ENCODE results near the gene CHM.
"Not testable (repeated sequence)": the region's sequence is repeated elsewhere in the genome, so short reads cannot be mapped to it uniquely, and the experiment has no call there.

CHM gene, protein sequence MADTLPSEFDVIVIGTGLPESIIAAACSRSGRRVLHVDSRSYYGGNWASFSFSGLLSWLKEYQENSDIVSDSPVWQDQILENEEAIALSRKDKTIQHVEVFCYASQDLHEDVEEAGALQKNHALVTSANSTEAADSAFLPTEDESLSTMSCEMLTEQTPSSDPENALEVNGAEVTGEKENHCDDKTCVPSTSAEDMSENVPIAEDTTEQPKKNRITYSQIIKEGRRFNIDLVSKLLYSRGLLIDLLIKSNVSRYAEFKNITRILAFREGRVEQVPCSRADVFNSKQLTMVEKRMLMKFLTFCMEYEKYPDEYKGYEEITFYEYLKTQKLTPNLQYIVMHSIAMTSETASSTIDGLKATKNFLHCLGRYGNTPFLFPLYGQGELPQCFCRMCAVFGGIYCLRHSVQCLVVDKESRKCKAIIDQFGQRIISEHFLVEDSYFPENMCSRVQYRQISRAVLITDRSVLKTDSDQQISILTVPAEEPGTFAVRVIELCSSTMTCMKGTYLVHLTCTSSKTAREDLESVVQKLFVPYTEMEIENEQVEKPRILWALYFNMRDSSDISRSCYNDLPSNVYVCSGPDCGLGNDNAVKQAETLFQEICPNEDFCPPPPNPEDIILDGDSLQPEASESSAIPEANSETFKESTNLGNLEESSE

DNA sequence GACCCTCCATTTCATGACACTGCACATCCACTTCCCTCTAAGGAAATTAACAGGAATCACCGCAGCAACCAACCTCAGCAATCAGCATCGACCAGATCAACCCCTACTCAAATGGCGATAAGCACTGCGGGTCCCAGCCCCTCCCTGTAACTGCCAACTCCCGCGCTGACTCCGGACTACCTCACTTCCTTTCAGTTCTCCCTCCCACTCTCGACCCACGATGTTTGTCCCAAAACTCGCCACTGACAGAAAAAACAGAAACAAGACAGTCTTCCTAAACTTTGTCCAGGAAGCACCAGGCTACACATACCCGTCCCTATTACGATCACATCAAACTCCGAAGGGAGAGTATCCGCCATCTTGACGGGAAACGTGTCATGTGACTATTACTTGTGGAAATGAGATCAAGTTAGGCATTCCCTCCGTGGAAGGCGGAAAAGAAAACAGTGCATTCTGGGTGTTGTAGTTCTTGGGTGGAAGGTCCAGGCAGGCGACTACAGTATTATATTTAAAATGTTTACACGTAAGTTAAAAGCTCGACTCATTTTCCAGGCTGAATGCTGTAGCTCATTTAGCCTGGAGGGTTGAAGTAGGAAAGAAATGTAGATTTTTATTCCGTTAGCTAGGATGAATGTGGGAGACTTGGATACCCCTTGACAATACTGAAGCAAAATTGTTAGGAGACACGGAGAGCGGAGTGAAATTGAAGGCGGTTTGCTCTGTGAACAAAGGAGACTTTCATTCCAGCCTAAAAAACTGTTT lies at the start of gene CHM:
Gene CHM, minus strand, starts transcription at position 385 of the 762 bp plus-strand sequence. Its CDS starts 26 bp downstream, at position 359.
- DNase-seq (ENCODE audit: low read depth in 1 of 2, low spot score in 1 of 2): peak in 1 of 2 donors; percentile 25

DNA sequence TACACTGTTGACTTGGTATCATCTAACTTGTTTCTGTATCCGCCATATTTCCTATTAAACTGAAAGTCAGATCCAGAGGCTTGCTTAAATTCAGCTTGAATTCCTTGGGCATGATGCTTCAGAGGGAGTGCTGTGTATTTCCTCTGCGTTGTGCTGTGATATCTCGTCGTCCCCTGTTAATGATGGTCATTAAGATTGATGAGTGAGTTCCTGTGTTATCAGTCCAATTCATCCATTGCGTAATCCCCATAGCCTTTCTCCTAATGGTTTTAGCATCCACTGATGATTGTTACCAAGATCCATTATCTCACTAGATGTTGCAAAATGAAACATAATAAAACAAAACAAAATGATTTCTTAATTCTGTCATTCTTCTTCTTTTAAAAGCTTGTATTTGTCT lies 31.3 kb upstream of the CHM start:
- no peak for DNase-seq (ENCODE audit: low read depth in 1 of 2, low spot score in 1 of 2)

DNA sequence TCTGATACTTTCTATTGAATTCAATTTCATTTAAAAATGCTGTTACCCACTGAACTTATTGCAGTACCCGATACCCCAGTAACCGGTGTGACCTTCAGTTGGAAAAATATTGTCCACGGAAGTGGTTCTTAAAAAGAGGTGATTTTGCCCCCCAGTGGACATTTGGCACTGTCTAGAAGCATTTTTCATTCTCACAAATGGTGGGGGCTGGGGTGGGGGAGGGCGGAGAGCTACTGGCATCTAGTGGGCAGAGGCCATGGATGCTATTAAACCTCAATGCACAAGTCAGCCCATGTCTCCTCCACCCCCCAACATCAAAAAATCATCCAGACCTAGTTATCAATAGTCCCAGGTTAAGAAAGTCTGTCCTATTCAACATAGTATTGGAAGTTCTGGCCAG lies 19.6 kb upstream of the CHM start:
- DNase-seq (ENCODE audit: low read depth in 1 of 2, low spot score in 1 of 2): no peak

DNA sequence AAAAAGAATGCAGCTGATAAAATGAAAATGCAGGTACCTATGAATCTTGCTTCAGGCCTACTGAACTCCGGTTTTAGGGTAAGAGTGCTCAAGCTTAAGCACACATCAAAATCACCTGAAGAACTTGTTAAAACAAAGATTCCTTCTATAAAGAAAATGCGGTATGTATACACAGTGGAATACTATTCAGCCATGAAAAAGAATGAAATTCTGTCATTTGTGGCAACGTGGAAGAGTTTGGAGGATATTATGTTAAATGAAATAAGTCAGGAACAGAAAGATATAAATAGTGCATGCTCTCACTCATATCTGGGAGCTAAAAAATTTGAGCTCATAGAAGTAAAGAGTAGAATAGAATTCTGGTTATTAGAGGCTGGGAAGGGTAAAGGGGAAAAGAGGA lies 14.0 kb upstream of the CHM start:
- no peak for DNase-seq (ENCODE audit: low read depth in 1 of 2, low spot score in 1 of 2)

DNA sequence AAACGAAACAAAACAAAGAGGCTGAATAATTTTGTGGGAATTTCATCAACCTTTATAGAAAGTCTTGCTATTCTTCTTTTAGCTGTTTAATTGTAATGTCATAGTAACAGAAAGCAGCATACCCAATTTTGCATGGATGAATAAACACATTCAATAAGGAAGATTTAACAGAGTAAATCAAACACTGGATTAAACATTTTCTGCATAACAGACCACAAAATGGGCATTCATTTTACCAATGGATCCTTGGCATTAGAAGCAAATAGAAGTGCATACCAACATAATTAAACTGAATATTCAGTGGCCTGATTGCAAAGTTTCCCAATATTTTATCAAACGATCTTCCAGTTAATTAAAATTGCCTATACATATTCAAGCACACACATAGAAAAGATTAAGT lies 4.4 kb upstream of the CHM start:
- DNase-seq (ENCODE audit: low read depth in 1 of 2, low spot score in 1 of 2): no peak

DNA sequence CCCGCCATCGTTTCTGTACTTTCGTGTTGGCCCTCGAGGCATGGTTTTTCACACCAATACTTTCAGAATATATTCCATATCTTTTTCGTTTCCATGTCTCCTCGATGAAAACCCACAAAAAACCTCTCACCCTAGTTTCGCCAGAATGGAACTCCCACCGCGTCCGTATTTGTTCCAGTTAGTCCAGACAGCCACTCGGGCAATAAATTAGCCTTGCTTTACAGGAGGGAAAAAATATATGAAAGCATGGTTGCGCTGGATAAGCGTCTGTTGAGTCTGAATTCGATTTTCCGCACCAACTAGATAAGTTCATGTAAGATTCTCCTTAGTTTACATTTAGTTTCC lies 550 bp upstream of the CHM start:
- no peak for DNase-seq (ENCODE audit: low read depth in 1 of 2, low spot score in 1 of 2)

DNA sequence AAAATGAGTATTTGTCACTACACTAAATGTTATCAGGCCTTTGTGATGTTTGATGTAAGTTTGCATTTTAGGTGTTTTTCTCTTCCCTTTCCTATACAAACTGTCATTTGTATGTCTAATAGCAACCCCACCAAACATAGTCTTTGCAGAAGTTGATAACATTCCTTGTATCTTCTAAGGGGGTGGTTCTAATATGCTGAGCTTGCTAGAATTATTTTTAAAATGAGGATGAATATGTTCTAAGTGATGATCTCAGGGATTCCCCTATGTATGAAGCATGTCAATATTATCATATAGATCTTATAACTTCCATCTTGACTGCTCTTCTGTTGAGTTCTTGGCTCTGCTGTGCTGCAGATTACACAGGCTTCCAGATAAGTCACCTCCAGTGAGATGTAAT lies 3.1 kb downstream of the CHM start:
- no peak for DNase-seq (ENCODE audit: low read depth in 1 of 2, low spot score in 1 of 2)

DNA sequence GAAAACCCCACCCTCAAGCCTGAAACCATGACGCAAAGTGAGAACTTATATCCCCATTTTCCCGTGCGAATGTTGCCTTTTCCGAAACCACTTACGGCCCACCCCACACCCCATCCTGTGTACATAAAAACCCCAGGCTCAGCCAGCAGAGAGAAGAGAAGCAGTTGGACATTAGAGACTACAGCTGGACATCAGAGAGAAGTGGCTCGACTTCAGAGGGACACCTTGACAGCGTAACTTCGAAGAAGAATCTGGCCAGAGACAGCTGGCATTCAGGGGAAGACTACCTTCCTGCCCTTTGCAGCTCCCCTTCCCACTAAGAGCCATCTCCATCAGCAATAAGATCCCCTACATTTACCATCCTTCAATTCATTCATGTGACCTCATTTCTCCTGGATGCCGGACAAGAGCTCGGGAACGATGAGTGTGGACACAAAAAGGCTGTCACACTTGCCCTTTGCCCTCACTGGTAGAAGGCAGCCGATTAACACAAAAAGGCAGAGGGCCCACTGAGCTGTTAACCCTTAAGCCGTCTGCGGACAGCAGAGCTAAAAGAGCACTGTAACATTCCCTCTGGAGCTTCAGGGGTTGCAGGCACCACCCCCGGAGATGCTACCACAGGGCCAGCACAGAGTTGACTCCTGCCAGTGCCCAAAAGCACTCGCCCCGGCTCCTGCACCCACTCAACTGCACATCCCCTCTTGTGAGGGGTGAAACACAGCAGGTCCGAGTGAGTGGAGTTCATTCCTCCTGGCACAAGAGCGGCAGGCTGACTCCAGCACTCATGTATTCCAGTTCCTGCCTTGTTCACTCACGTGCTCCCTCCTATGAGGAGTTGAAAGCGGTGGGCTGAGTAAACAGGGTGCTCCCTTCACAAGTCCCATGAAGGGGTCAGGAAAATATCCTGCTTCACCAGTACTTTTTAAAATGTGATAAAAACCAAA lies 7.5 kb downstream of the CHM start:
- DNase-seq (ENCODE audit: low read depth in 1 of 2, low spot score in 1 of 2): no peak

DNA sequence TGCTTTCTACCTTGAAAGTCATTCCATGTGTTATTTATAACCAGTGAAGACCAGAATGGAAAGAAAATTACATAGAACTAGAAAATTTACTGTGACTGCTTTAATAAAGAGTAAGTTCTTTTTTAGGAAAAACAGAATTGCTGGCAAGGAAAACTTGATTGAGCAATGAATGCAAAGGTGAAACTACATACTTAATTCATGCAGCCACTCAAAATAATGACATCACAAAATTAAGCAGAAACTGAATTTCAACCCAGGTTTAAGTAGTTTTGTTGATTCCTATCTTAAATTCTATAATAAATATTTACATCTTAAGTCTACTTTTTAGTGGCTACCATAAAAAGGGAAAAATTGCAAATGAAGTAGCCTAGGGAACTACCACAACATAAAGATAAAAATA lies 14.0 kb downstream of the CHM start:
- DNase-seq (ENCODE audit: low read depth in 1 of 2, low spot score in 1 of 2): no peak

DNA sequence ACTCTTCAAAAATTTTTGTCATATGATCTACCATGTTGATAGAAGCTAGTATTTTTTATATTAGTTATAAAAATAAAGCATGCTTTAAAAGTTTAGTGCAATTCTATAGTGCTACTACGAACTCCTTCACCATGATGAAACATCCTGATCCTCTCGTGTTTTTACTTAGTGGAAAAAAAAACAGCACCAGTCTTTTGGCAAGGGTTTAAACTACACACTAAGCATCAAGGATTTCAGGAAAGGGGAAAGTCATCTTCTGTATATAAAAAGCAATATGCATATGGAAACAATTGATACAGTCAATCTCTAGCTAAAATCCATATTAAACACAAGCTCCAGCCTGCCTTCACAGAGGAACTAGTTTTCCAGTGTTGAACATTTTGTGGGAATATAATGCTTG lies 18.7 kb downstream of the CHM start:
- no peak for DNase-seq (ENCODE audit: low read depth in 1 of 2, low spot score in 1 of 2)

DNA sequence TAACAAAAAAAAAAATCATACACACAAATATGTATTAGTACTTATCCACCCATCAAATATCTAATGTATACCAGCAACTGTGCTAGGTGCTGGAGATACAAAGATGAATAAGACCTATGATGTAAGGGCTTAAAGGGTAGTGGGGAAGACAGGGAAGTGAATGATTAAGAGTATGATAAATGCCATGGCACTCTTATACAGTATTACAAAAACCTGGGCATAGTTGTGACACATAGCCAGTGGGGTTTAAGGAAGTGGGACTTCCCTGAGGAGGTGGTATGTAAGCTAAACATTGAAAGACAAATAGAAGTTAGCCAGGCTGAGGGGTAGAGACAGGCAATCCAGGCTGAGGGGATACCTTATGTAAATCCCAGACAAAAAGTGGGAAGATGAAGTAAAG lies 23.5 kb downstream of the CHM start:
- DNase-seq (ENCODE audit: low read depth in 1 of 2, low spot score in 1 of 2): no peak

DNA sequence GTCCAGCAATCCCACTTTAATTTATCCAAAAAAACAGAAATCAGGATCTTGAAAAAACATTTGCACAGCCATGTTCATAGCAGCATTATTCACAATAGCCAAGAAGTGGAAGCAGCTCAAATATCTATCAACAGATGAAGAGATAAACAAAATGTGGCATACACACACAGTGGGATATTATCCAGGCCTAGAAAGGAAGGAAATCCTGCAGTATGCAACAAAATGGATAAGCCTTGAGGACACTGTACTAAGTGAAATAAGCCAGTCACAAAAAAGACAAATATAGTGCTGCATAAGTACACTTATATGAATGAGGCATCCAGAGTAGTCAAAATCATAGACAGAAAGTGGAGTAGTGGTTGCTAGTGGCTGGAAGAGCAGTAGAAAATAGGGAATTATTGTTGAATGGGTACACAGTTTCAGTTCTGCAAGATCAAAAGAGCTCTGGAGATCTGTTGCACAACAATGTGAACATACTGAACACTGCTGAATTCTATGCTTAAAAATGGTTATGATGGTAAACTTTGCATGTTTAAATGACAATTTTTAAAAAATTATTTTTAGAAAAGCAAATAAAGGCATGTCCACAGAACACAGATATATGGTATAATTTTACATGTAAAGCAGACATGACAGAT lies 25.6 kb downstream of the CHM start:
- DNase-seq (ENCODE audit: low read depth in 1 of 2, low spot score in 1 of 2): no peak

DNA sequence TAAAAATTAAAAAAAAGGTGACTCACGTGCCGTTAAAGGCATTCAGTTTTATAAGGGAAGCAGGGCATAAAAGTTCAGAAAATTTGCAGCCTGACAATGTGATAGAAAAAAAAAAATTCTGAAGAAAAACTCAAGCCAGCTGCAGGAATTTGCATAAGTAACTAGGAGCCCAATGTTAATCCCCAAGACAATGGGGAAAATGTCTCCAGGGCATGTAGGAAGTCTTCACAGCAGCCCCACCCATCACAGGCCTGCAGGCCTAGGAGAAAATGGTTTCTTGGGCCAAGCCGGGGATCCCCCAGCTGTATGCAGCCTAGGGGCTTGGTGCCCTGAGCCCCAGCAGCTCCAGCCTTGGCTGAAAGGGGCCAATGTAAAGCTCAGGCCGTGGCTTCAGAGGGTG lies 31.2 kb downstream of the CHM start:
- no peak for DNase-seq (ENCODE audit: low read depth in 1 of 2, low spot score in 1 of 2)

DNA sequence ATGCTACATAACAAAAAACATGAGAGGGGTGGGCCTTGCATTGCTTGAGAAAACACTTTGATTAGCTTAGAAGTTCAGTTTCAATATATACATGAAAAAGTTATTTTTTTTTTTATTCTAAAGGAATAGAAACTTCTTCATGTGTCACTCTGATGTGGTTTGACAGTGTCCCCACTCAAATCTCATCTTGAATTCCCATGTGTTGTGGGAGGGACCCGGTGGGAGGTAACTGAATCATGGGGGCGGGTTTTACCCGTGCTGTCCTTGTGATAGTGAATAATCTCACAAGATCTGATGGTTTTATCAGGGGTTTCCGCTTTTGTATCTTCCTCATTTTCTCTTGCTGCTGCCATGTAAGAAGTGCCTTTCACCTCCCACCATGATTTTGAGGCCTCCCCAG lies 32.4 kb downstream of the CHM start:
- DNase-seq (ENCODE audit: low read depth in 1 of 2, low spot score in 1 of 2): not testable (repeated sequence)

DNA sequence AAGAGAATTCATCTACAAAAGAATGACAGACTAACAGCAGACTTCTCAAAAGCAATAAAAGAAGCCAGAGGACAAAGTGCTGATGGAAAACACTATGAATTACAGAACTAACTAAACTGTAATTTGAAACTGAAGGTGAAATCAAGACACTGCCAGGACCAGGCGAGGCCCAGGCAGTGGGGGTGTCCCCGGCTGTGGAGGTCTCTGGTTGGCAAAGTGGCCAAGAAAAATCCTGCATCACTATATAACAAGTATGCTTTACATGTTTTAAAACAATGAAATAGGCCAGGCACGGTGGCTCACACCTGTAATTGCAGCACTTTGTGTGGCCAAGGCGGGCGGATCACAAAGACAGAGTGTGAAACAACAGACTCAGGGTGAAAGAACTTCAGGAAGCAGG lies 32.9 kb downstream of the CHM start:
- no peak for DNase-seq (ENCODE audit: low read depth in 1 of 2, low spot score in 1 of 2)

DNA sequence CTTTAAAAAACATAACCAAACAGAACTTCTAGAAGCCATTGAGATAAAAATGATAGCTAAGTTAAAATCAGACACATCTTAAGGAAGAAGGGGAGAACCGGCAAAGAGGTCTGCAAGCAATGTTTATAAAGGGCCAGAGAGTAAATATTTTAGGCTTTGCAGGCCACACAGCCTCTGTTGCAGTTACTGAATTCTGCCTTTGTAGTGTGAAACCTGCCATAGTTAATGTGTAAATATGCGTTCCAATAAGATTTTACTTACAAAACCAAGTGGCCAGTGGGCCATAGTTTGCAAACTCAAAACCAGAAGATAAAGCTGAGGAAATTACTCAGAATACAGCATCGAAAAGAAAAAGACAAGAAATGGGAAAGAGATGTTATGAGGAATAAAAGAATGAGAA lies 33.6 kb downstream of the CHM start:
- DNase-seq (ENCODE audit: low read depth in 1 of 2, low spot score in 1 of 2): no peak

DNA sequence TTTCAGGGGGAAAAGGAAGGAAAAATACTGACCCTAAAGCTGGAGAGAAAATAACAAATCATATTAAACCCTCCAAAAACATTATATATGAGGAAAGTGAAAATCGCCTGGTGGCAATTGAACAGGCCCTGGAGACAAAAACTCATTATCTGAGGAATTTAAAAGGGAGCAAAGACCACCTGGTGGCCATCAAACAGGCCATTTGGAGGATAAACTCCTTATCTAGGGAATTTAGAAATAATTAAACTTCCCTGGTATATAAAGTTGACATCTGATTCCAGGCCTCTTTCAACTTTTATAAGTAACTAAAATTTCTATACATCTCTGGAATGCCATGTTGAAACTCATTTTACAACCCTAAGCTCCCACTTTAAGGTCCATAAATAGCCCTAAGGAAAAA lies 35.2 kb downstream of the CHM start:
- no peak for DNase-seq (ENCODE audit: low read depth in 1 of 2, low spot score in 1 of 2)

DNA sequence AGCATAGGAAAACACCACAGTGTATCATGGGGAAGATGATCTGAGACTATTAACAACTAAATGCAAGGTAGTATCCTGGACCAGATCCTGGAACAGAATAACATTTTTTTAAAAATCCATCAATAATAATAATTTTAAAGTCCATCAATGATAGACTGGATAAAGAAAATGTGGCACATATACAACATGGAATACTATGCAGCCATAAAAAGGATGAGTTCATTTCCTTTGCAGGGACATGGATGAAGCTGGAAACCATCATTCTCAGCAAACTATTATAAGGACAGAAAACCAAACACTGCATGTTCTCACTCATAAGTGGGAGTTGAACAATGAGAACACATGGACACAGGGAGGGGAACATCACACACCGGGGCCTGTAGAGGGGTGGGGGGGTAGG lies 37.6 kb downstream of the CHM start:
- DNase-seq (ENCODE audit: low read depth in 1 of 2, low spot score in 1 of 2): not testable (repeated sequence)

DNA sequence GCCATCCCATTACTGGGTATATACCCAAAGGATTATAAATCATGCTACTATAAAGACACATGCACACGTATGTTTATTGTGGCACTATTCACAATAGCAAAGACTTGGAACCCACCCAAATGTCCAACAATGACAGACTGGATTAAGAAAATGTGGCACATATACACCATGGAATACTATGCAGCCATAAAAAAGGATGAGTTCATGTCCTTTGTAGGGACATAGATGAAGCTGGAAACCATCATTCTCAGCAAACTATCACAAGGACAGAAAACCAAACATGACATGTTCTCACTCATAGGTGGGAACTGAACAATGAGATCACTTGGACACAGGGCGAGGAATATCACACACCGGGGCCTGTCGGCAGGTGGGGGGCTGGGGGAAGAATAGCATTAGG lies 39.5 kb downstream of the CHM start:
- not testable (repeated sequence) for DNase-seq (ENCODE audit: low read depth in 1 of 2, low spot score in 1 of 2)

DNA sequence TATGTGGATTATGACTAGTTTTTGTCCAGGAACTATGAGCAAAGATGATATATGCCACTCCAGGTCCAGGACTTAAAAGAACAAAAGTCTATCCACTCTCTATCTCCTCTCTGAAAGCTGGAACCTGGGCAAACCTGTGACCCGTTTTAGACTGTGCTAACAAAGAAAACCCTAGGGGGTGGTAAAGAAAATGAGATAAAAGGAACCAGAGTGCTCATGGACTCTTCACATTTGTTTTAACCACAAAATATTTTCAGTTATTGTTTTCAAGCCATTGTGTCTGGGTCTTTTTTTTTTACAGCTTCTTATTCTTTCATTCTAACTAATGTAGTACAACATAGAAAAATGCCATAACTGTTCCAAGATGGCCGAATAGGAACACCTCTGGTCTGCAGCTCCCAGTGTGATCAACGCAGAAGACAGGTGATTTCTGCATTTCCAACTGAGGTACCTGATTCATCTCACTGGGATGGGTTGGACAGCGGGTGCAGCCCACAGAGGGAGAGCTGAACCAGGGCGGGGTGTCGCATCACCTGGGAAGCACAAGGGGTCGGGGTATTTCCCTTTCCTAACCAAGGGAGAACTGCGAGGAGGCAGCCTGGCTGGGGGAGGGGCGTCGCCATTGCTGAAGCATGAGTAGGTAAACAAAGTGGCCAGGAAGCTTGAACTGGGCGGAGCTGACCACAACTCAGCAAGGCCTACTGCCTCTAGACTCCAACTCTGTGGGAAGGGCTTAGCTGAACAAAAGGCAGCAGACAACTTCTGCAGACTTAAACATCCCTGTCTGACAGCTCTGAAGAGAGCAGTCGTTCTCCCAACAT lies 45.1 kb downstream of the CHM start:
- no peak for DNase-seq (ENCODE audit: low read depth in 1 of 2, low spot score in 1 of 2)

Measured in activated T-helper 1 cell treated with anti-CD3 and anti-CD28 coated beads, Interleukin-2, amount 50 U/mL, for 16 hours (primary cell).